HepG2 (cell line): Measurements from ENCODE around the gene HEXIM1. TPM values are rescaled to one million over a fixed set of nuclear protein-coding genes. Genes with fewer than 3 reads are reported as not detected.

ENCODE experiments used
- BCL6 ChIP-seq: IDR thresholded peaks from 2 replicates; pipeline ENCODE4 v1.6.1; 2016; ENCODE audit warnings: missing genetic modification reagents, missing compliant biosample characterization
- CREBL2 ChIP-seq: sonication (generic); formaldehyde crosslinking; IDR thresholded peaks from 2 replicates; pipeline ENCODE4 v1.8.1; 2023; ENCODE audit warnings: missing genetic modification reagents, mild to moderate bottlenecking, borderline replicate concordance
- CTCF ChIP-seq: sonication (generic); formaldehyde crosslinking; IDR thresholded peaks from 2 replicates; pipeline ENCODE4 v1.5.0; 2020; ENCODE audit warnings: mild to moderate bottlenecking, missing genetic modification reagents, moderate library complexity
- JUNB ChIP-seq: sonication (generic); formaldehyde crosslinking; IDR thresholded peaks from 2 replicates; pipeline ENCODE4 v1.8.0; 2022; ENCODE audit warnings: missing genetic modification reagents, mild to moderate bottlenecking, borderline replicate concordance
- JUND ChIP-seq: sonication (generic); formaldehyde crosslinking; IDR thresholded peaks from 2 replicates; pipeline ENCODE4 v1.8.0; 2022; ENCODE audit warnings: mild to moderate bottlenecking, missing genetic modification reagents
- MED1 ChIP-seq: sonication (generic); formaldehyde crosslinking; IDR thresholded peaks from 2 replicates; pipeline ENCODE4 v1.4.0; 2020; ENCODE audit warnings: missing genetic modification reagents
- MXI1 ChIP-seq: IDR thresholded peaks from 3 replicates; pipeline ENCODE4 v1.6.1; 2012; ENCODE audit warnings: low read depth, low read length, inconsistent platforms, borderline replicate concordance
- NFAT5 ChIP-seq: sonication (generic); formaldehyde crosslinking; IDR thresholded peaks from 2 replicates; pipeline ENCODE4 v1.4.0; 2020; ENCODE audit warnings: missing genetic modification reagents
- NFATC3 ChIP-seq: sonication (generic); formaldehyde crosslinking; IDR thresholded peaks from 2 replicates; pipeline ENCODE4 v1.5.1; 2020; ENCODE audit warnings: mild to moderate bottlenecking, missing genetic modification reagents
- PAX8 ChIP-seq: sonication (generic); formaldehyde crosslinking; IDR thresholded peaks from 2 replicates; pipeline ENCODE4 v1.8.0; 2022; ENCODE audit warnings: mild to moderate bottlenecking, missing genetic modification reagents, borderline replicate concordance
- SOX5 ChIP-seq: IDR thresholded peaks from 2 replicates; pipeline ENCODE4 v1.6.1; 2016; ENCODE audit warnings: borderline replicate concordance
- SP5 ChIP-seq: IDR thresholded peaks from 2 replicates; pipeline ENCODE4 v1.6.1; 2016; ENCODE audit warnings: low read depth, borderline replicate concordance
- ZFP62 ChIP-seq: sonication (generic); formaldehyde crosslinking; IDR thresholded peaks from 2 replicates; pipeline ENCODE4 v1.4.0; 2020; ENCODE audit warnings: missing genetic modification reagents
- ZNF12 ChIP-seq: sonication (generic); formaldehyde crosslinking; IDR thresholded peaks from 2 replicates; pipeline ENCODE4 v1.5.0; 2020; ENCODE audit warnings: missing genetic modification reagents
- ZNF124 ChIP-seq: sonication (generic); formaldehyde crosslinking; IDR thresholded peaks from 2 replicates; pipeline ENCODE4 v1.4.0; 2020; ENCODE audit warnings: missing genetic modification reagents
- ZNF3 ChIP-seq: IDR thresholded peaks from 2 replicates; pipeline ENCODE4 v1.7.0; 2017; ENCODE audit warnings: inconsistent platforms
- ZNF317 ChIP-seq: sonication (generic); formaldehyde crosslinking; IDR thresholded peaks from 2 replicates; pipeline ENCODE4 v1.5.0; 2020; ENCODE audit warnings: mild to moderate bottlenecking, missing genetic modification reagents
- ZNF335 ChIP-seq: sonication (generic); formaldehyde crosslinking; IDR thresholded peaks from 2 replicates; pipeline ENCODE4 v1.4.0; 2020; ENCODE audit warnings: missing genetic modification reagents
- ZNF557 ChIP-seq: sonication (generic); formaldehyde crosslinking; IDR thresholded peaks from 2 replicates; pipeline ENCODE4 v1.4.0; 2020; ENCODE audit warnings: missing genetic modification reagents
- polyA plus RNA-seq, 8 experiments: library from polyadenylated mRNA; depleted of rRNA in 3 of 8; stranded (reverse) in 7 of 8; unstranded in 1 of 8; fragments of >200 nt; fragmentation: Illumina TruSeq in 4 of 8; extraction: Trizol in 4 of 8; gene quantifications; 2 replicates each; pipeline versions ENCODE4 v1.2.1 to v1.2.3, GENCODE V29; 2011 to 2016; ENCODE audit warnings: low read depth in 4 of 8, missing spikeins in 1 of 8, mixed read lengths in 1 of 8; ENCODE audit not compliant: insufficient read depth in 1 of 8
- total RNA-seq, 5 experiments: library from RNA; depleted of rRNA; stranded (reverse); fragments of >200 nt; fragmentation: Illumina TruSeq; extraction: Trizol; gene quantifications; 2 replicates each; pipeline ENCODE4 v1.2.3, GENCODE V29; 2016; ENCODE audit warnings: low read depth in 1 of 5
- TF ChIP-seq, protein P1 (sequence below): sonication (generic); formaldehyde crosslinking; IDR thresholded peaks from 2 replicates; pipeline ENCODE4 v1.4.0; 2020; ENCODE audit warnings: mild to moderate bottlenecking, missing genetic modification reagents
- TF ChIP-seq, protein P2 (sequence below): sonication (generic); formaldehyde crosslinking; IDR thresholded peaks from 2 replicates; pipeline ENCODE4 v1.5.1; 2020; ENCODE audit warnings: mild to moderate bottlenecking, moderate library complexity, missing genetic modification reagents

Gene HEXIM1
- total and polyA plus RNA-seq, 2 of the 13 experiments (the other 11 are each of a cell fraction or from before 2014, with no cell fraction given) = 10.5 to 16.6 TPM

DNA sequence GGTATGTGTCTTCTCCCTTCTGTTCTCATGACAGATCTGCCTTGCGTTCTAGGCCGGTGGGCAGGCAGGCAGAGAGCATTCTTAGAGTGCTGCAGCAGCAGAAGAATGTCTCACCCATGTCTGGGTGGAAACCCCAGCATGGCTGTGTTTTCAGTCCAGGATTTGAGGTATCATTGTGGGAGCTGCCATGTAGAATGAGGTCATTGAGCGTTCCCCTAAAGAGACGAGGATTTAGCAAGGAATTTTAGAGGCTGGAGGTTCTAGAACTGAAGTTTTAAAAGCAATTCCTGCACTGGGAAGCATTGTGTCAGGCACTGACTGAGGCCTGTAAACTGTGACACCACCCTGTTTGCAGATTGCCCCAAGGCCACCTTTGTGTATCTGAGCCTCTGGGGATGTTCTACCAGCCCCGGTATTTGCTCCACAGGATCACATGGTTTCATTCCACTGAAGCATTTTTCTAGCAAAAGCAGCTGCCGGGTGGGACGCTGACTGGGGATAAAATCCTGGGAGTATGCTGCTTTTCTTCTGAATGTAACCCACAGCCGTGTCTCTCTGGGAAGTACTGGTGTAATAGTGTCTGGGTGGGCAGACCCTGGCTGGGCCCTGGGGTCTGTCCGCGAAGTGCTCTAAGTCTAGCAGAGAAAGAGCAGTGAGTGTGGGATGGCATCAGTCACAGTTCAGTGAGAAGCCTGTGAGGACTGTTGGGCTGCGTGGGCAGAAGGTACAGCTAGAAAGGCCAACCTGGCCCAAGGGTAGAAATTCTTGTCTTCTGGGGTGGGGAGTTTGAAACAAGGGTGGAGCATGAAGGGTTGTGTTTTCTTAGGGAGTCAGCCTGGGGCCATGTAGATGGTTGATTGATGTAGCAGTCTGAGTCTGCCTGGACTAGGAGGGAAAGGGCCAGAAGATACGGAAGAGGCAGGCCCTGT lies 46.1 kb upstream of the HEXIM1 start (continued):
- TF ChIP-seq, protein P1, sequence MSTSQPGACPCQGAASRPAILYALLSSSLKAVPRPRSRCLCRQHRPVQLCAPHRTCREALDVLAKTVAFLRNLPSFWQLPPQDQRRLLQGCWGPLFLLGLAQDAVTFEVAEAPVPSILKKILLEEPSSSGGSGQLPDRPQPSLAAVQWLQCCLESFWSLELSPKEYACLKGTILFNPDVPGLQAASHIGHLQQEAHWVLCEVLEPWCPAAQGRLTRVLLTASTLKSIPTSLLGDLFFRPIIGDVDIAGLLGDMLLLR (CRISPR knock-in tag) = no peak
- TF ChIP-seq MED1 (CRISPR knock-in tag) (peak; percentile 60), NFAT5 (CRISPR knock-in tag) (no peak), CTCF (CRISPR knock-in tag) (no peak), ZNF12 (no peak), NFATC3 (CRISPR knock-in tag) (no peak), SOX5 (CRISPR knock-in tag) (peak; percentile 43; the same call in 1 of the 2 replicates), ZNF317 (CRISPR knock-in tag) (no peak), ZNF3 (CRISPR knock-in tag) (peak; percentile 81; the same call in 1 of the 2 replicates), ZFP62 (CRISPR knock-in tag) (0 out of 2 replicates have a peak, but pooled peaks have one; percentile 18), PAX8 (CRISPR knock-in tag) (no peak), CREBL2 (CRISPR knock-in tag) (no peak), ZNF335 (CRISPR knock-in tag) (peak; percentile 80; the same call in 1 of the 2 replicates), MXI1 (peak; percentile 60; the same call in 1 of the 3 replicates), ZNF124 (no peak), SP5 (CRISPR knock-in tag) (no peak), JUNB (no peak), ZNF557 (no peak), JUND (CRISPR knock-in tag) (no peak), BCL6 (CRISPR knock-in tag) (peak; percentile 68)
- TF ChIP-seq, protein P2, sequence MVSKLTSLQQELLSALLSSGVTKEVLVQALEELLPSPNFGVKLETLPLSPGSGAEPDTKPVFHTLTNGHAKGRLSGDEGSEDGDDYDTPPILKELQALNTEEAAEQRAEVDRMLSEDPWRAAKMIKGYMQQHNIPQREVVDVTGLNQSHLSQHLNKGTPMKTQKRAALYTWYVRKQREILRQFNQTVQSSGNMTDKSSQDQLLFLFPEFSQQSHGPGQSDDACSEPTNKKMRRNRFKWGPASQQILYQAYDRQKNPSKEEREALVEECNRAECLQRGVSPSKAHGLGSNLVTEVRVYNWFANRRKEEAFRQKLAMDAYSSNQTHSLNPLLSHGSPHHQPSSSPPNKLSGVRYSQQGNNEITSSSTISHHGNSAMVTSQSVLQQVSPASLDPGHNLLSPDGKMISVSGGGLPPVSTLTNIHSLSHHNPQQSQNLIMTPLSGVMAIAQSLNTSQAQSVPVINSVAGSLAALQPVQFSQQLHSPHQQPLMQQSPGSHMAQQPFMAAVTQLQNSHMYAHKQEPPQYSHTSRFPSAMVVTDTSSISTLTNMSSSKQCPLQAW (CRISPR knock-in tag) = peak; percentile 74
